Epithelial cell of esophagus (primary cell): ENCODE measurements around the gene NDUFS1.
"Not testable (repeated sequence)": the region's sequence is repeated elsewhere in the genome, so short reads cannot be mapped to it uniquely, and the experiment has no call there.

ENCODE experiments used
- DNase-seq: peaks from one replicate; pipeline ENCODE4 v3.0.0; 2010; ENCODE audit warnings: low read depth
- H3K4me3 ChIP-seq: 2 replicates; pipeline ENCODE4 v1.5.1; 2011; ENCODE audit warnings: mild to moderate bottlenecking, low read length, control low read depth
- TF ChIP-seq, protein P1 (sequence below): IDR thresholded peaks from 2 replicates; pipeline ENCODE4 v1.5.1; 2011; ENCODE audit warnings: low read depth, mild to moderate bottlenecking, low read length, control low read depth, inconsistent platforms; ENCODE audit not compliant: insufficient read depth; ENCODE audit errors: missing control alignments

NDUFS1 gene

DNA sequence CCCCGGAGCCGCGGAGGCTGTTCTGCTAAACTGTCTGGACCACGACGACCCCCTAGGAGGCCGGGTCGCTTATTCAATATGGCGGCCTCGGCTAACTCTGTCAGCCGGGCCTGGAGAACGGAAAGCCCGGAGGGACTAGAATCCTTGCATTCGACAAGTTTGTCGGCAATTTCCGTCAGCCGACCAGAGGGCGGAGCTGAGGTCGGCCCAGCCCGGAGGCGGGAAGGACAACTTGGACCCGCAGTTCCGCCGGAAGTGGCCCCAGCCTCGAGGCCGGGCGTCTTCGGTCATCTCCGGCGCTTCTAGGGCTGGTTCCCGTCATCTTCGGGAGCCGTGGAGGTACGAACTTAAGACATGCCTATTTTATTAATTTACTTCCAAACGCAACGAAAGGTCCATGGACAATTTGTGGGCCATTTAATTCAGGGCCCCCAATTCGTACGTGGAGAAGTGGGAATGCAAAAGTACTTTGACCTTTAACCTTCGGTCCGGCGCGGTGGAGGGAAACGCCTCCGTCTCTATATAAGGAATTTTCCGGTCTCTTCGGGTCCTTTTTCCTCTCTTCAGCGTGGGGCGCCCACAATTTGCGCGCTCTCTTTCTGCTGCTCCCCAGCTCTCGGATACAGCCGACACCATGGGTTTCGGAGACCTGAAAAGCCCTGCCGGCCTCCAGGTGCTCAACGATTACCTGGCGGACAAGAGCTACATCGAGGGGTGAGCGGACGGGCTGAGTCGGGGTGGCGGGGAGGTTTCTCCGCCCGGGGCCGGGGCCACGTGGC lies at the start of gene NDUFS1, which contains the start of gene EEF1B2:
TSS of gene NDUFS1 (minus strand) at position 99 of the 779 bp plus-strand sequence. CDS start 5,766 bp downstream, outside the sequence.
TSS of gene EEF1B2 (plus strand) at position 550 of the 779 bp plus-strand sequence. CDS start at position 635, 85 bp downstream.
- DNase-seq, result peak; percentile 99

DNA sequence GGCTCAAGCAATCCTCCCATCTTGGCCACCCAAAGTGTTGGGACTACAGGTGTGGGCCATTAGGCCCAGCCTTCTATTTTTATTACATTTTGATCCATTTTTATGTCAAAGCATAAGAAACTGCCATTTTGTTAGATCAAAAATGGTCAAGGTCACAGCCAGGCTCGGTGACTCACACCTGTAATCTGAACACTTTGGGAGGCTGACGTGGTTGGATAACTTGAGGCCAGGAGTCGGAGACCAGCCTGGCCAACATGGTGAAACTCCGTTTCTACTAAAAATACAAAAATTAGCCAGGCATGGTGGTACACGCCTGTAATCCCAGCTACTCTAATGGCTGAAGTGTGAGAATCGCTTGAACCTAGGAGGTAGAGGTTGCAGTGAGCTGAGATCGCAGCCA lies 49.7 kb upstream of the NDUFS1 start:
- H3K4me3 ChIP-seq, result no peak overlapping the region
- TF ChIP-seq, protein P1, sequence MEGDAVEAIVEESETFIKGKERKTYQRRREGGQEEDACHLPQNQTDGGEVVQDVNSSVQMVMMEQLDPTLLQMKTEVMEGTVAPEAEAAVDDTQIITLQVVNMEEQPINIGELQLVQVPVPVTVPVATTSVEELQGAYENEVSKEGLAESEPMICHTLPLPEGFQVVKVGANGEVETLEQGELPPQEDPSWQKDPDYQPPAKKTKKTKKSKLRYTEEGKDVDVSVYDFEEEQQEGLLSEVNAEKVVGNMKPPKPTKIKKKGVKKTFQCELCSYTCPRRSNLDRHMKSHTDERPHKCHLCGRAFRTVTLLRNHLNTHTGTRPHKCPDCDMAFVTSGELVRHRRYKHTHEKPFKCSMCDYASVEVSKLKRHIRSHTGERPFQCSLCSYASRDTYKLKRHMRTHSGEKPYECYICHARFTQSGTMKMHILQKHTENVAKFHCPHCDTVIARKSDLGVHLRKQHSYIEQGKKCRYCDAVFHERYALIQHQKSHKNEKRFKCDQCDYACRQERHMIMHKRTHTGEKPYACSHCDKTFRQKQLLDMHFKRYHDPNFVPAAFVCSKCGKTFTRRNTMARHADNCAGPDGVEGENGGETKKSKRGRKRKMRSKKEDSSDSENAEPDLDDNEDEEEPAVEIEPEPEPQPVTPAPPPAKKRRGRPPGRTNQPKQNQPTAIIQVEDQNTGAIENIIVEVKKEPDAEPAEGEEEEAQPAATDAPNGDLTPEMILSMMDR, result no peak
- DNase-seq, result no peak

More for the DNA sequence above, at the start of gene NDUFS1, which contains the start of gene EEF1B2:
- H3K4me3 ChIP-seq, result peak within 1 kb of the TSS; percentile 91
- TF ChIP-seq, protein P1, result no peak

DNA sequence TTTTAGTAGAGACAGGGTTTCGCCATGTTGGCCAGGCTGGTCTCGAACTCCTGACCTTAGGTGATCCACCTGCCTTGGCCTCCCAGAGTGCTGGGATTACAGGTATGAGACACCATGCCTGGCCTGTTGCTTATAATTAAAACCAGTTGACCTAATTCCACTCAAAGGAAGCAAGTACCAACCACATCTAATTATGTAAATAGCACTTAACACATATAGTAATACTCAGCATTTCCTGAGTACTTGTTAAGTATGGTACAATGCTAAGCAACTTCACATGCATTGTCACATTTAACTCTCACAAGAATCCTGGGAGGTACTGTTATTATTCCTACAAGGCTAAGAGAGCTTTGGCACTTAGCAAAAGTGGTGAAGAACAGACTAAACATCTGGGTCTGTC lies 48.1 kb upstream of the NDUFS1 start:
- DNase-seq, H3K4me3 ChIP-seq: not testable (repeated sequence)

DNA sequence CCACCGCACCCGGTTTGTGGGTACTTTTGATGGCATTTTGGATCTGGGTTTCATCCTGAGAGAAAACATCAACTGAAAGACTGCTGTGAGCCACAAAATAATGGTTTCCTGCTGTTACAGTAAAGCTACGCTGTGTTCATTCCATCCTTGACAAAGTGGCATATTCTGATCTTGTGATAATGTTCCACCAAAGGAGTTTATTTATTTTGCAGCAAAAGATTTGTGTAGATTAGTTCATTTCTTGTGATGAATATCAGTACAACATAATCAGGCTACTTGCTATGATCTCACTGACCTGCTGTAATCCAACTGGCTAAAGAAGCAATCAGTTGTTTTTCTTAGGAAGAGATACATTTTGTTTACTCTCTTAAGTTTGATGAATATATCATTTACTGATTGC lies 45.5 kb upstream of the NDUFS1 start:
- no peak for DNase-seq
- no peak overlapping the region for H3K4me3 ChIP-seq
- TF ChIP-seq, protein P1, result no peak

DNA sequence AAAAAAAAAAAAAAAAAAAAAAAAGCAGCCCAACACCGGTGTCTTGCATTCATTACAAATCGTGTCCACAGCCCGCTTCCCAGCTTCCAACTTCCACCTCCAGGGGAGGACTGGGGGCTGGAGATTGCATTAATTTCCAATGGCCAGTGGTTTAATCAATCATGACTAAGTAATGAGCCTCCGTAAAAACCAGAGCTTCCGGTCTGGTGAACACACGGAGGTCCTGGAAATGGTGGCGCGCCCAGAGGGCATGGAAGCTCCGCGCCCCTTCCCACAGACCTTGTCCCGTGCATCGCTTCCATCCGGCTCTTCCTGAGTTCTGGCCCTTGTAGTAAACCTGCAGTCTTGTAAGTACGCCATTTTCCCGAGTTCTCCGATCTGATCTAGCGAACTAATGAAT lies 44.1 kb upstream of the NDUFS1 start:
- TF ChIP-seq, protein P1, result no peak
- DNase-seq, result no peak
- no peak overlapping the region for H3K4me3 ChIP-seq

DNA sequence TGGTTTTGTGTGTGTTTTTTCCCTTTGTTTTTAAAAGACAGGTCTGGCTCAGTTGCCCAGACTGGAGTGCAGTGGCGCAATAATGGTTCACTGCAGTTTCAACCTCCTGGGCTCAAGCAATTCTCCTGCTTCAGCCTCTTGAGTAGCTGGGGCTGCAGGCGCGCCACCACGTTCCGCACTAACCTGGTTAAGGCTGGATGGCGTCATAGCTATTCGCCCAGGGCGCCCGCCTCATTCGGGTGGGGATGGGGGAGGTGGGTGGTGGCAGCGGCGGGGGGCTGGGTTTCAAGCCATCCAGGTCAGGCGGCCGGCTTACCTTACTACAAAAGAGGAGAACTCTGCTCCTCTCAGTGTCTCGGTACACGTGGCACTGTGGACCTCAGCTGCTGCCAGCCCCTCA lies 43.2 kb upstream of the NDUFS1 start:
- DNase-seq, result no peak
- TF ChIP-seq, protein P1, result no peak
- H3K4me3 ChIP-seq, result no peak overlapping the region

DNA sequence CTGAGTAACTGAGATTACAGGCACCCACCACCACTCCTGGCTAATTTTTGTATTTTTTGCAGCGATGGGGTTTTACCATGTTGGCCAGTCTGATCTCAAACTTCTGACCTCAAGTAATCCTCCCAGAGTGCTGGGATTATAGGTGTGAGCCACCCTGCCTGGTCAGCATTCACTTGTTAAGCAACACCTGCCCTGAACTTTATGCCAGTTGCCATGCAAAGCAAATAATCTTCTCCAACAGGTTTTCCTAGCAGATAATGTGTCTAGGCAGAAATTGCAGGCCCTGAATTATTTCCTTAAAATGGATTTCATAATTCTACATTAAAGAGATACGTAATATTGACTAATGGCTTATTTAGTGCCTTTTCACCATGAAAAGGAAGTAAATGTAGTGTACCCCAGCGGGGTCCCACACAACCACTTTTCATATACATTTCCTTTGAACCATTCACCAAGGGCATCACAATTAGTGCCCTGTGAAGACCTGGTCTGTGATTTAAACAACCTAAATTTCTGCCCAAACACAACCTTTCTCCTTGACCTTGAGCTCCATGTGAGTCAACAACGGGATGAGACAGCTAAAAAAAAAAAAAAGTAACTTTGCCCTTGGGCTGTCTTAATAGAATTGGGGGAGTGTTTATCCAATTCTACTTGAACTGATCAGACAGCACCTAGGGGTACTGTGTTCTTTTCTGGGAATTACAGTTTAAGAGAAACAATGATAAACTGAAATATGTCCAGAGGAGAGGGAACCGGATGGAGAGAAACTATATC lies 42.0 kb upstream of the NDUFS1 start:
- peak; percentile 75 for DNase-seq
- no peak overlapping the region for H3K4me3 ChIP-seq
- TF ChIP-seq, protein P1, result no peak
